Endothelial cell (in vitro differentiated cells): Measurements from ENCODE around the gene MALT1. TPM values are rescaled to one million over a fixed set of nuclear protein-coding genes. Genes with fewer than 3 reads are reported as not detected.
"Not testable (repeated sequence)": the region's sequence is repeated elsewhere in the genome, so short reads cannot be mapped to it uniquely, and the experiment has no call there.

Experiments
- DNase-seq: peaks from one replicate; pipeline ENCODE4 v3.0.0; 2021; ENCODE audit warnings: low spot score
- H3K27ac Mint-ChIP-seq: one replicate; pipeline ENCODE4 v1.8.0; 2021; ENCODE audit warnings: mixed read lengths, inconsistent platforms; ENCODE audit not compliant: unreplicated experiment
- H3K27me3 Mint-ChIP-seq: one replicate; pipeline ENCODE4 v1.8.0; 2021; ENCODE audit warnings: mild to moderate bottlenecking, moderate library complexity, mixed read lengths, inconsistent platforms; ENCODE audit not compliant: unreplicated experiment
- H3K36me3 Mint-ChIP-seq: one replicate; pipeline ENCODE4 v1.8.0; 2021; ENCODE audit warnings: mild to moderate bottlenecking, low read depth, mixed read lengths, inconsistent platforms; ENCODE audit not compliant: unreplicated experiment
- H3K4me1 Mint-ChIP-seq: one replicate; pipeline ENCODE4 v1.8.0; 2021; ENCODE audit warnings: mild to moderate bottlenecking, mixed read lengths, inconsistent platforms; ENCODE audit not compliant: unreplicated experiment
- H3K4me3 Mint-ChIP-seq: one replicate; pipeline ENCODE4 v1.8.0; 2021; ENCODE audit warnings: mild to moderate bottlenecking, mixed read lengths, inconsistent platforms; ENCODE audit not compliant: unreplicated experiment
- H3K9me3 Mint-ChIP-seq: one replicate; pipeline ENCODE4 v1.8.0; 2021; ENCODE audit warnings: mixed read lengths, inconsistent platforms; ENCODE audit not compliant: unreplicated experiment
- total RNA-seq: library from RNA; stranded (reverse); fragmentation: NEBNext Ultra II Directional; extraction: Animal tissue kit (Norgen Biotek cat#: 25700); gene quantifications from one replicate; pipeline ENCODE4 v1.2.1, GENCODE V29; 2021; ENCODE audit not compliant: unreplicated experiment
- TF ChIP-seq, protein P1 (sequence below): fragments of 200-600 bp; sonication (generic); IDR thresholded peaks from one replicate; pipeline ENCODE4 v1.5.0; 2021; ENCODE audit warnings: antibody characterized with exemption; ENCODE audit not compliant: unreplicated experiment

Gene MALT1
- total RNA-seq, 1 donor from 2014 or later: 17.3 TPM

GRCh38 chr18:58640891-58641610 lies 30.2 kb upstream of the MALT1 start:
- no peak overlapping the region for H3K27ac Mint-ChIP-seq
- H3K4me3 Mint-ChIP-seq: no peak overlapping the region
- no peaks in the 10 kb centered on the region for H3K9me3 Mint-ChIP-seq
- no peaks in the 10 kb centered on the region for H3K36me3 Mint-ChIP-seq
- H3K4me1 Mint-ChIP-seq: peaks cover 3% of the 10 kb centered on the region
- H3K27me3 Mint-ChIP-seq: no peaks in the 10 kb centered on the region
- TF ChIP-seq, protein P1, sequence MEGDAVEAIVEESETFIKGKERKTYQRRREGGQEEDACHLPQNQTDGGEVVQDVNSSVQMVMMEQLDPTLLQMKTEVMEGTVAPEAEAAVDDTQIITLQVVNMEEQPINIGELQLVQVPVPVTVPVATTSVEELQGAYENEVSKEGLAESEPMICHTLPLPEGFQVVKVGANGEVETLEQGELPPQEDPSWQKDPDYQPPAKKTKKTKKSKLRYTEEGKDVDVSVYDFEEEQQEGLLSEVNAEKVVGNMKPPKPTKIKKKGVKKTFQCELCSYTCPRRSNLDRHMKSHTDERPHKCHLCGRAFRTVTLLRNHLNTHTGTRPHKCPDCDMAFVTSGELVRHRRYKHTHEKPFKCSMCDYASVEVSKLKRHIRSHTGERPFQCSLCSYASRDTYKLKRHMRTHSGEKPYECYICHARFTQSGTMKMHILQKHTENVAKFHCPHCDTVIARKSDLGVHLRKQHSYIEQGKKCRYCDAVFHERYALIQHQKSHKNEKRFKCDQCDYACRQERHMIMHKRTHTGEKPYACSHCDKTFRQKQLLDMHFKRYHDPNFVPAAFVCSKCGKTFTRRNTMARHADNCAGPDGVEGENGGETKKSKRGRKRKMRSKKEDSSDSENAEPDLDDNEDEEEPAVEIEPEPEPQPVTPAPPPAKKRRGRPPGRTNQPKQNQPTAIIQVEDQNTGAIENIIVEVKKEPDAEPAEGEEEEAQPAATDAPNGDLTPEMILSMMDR: no peak
- DNase-seq: no peak

DNA sequence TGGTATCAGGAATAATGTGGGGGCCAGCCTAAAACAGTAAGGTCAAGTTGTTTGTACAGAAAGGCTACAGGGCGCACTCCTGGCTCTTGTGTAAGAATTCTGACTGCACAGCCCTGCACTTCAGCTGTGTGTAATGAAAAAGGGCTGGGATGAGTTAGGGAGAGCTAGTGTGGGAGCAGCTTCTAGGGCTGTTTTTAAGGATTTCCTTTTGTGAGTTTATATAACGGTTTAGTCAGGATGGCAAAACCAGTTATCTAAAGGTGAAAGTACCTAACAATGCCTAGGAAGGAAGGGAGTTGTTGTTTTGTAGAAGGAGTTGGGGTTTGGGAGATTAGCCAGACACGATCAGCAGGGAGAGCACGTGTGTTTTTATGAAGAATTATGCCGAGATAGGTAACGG lies 27.7 kb upstream of the MALT1 start:
- not testable (repeated sequence) for H3K27ac Mint-ChIP-seq, H3K4me1 Mint-ChIP-seq, H3K27me3 Mint-ChIP-seq, H3K4me3 Mint-ChIP-seq, DNase-seq, H3K9me3 Mint-ChIP-seq, H3K36me3 Mint-ChIP-seq

- no peak for DNase-seq
- TF ChIP-seq, protein P1: no peak
- Mint-ChIP-seq H3K27me3 (no peaks in the 10 kb centered on the region), H3K9me3 (no peaks in the 10 kb centered on the region), H3K36me3 (no peaks in the 10 kb centered on the region), H3K4me1 (no peaks in the 10 kb centered on the region), H3K27ac (no peak overlapping the region), H3K4me3 (no peak overlapping the region)
Measured at GRCh38 chr18:58645398-58645797, 25.9 kb upstream of the MALT1 start.

DNA sequence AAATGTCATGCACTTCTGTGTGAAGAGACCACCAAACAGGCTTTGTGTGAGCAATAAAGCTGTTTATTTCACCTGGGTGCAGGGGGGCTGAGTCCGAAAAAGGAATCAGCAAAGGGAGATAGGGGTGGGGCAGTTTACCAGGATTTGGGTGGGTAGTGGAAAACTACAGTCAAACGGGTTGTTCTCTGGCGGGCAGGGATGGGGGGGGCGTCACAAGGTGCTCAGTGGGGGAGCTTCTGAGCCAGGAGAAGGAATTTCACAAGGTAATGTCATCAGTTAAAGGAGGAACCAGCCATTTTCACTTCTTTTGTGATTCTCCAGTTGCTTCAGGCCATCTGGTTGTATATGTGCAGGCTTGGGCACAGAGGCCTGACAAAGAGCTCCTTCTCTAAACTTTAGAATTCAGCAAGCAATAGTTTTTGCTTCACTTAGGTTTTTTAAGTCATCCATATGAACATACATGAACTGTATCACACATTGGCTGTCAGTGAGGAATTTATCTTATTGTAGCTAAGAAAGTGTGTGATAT lies 24.9 kb upstream of the MALT1 start:
- no peaks in the 10 kb centered on the region for H3K9me3 Mint-ChIP-seq
- no peak overlapping the region for H3K4me3 Mint-ChIP-seq
- no peaks in the 10 kb centered on the region for H3K27me3 Mint-ChIP-seq
- H3K27ac Mint-ChIP-seq: no peak overlapping the region
- H3K36me3 Mint-ChIP-seq: no peaks in the 10 kb centered on the region
- TF ChIP-seq, protein P1: no peak
- DNase-seq: no peak
- H3K4me1 Mint-ChIP-seq: no peaks in the 10 kb centered on the region

DNA sequence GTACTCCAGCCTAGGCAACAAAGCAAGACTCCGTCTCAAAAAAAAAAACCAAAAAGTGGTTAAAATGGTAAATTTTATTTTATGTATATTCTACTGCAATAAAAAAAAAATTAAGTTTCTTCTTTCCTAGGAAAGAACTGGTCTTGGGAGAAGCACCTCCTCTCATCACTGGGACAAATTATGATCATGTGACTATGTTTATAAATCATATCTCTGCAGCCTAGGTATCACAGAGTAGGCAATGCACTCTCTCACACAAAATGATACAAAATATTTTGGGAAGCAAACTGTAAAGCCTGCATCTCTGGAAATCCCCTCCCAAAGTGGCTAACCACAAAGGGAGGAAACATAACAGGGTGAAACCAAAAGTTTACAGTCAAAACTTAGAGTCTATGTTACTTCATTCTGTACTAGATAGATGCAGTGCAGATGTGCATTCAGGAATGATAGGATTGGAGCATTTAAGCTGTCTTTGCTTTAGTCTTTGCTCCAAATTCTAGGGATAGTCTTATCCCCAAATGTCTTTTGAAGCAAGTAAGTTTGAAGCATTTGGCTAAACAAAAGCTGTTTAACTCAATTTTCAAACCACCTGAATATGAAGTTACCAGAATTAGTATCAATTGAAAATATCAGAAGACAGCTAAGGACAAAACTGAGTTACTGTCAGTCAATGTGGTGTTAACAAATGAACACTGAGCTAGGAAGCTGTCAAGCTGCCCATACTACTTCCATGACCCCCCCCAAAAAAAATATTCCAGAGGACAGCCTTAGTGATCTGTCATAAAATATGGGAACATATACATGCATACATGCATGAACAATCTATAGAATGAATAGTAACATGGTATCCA lies 21.1 kb upstream of the MALT1 start:
- H3K27ac Mint-ChIP-seq: no peak overlapping the region
- TF ChIP-seq, protein P1: no peak
- H3K4me3 Mint-ChIP-seq: no peak overlapping the region
- no peaks in the 10 kb centered on the region for H3K27me3 Mint-ChIP-seq
- H3K9me3 Mint-ChIP-seq: no peaks in the 10 kb centered on the region
- no peaks in the 10 kb centered on the region for H3K4me1 Mint-ChIP-seq
- no peaks in the 10 kb centered on the region for H3K36me3 Mint-ChIP-seq
- DNase-seq: no peak

DNA sequence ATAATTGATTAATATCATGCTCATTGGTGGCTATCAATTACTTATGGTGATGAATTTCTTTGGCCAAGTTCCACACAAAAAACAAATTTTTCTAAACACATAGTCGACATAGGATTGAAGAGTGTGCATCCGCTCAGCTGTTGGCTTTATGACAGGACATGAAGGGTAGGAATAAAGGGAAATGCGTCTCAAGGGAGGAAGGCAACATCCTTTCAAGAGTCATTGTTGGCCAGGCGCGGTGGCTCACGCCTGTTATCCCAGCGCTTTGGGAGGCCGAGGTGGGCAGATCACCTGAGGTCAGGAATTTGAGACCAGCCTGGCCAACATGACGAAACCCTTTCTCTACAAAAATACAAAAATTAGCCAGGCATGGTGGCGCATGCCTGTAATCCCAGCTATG lies 20.4 kb upstream of the MALT1 start:
- H3K27ac Mint-ChIP-seq, DNase-seq, H3K4me3 Mint-ChIP-seq, H3K27me3 Mint-ChIP-seq, H3K36me3 Mint-ChIP-seq, H3K9me3 Mint-ChIP-seq, H3K4me1 Mint-ChIP-seq: not testable (repeated sequence)

DNA sequence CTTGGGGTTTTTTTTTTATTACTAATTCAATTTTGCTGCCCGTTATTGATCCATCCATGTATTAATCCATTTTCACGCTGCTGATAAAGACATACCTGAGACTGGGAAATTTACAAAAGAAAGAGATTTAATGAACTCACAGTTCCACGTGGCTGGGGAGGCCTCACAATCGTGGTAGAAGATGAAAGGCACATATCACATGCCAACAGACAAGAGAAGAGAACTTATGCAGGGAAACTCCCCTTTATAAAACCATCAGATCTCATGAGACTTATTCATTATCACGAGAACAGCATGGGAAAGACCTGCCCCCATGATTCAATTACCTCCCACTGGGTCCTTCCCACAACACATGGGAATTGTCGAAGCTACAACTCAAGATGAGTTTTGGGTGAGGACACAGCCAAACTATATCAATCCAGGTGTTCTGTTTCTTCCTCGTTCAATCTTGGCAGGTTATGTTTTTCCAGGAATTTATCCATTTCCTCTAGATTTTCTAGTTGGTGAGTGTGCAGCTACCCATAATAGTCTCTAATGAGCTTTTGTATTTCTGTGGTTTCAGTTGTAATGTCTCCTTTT lies 18.0 kb upstream of the MALT1 start:
- H3K4me1 Mint-ChIP-seq, H3K9me3 Mint-ChIP-seq, H3K27me3 Mint-ChIP-seq, H3K27ac Mint-ChIP-seq, H3K4me3 Mint-ChIP-seq, DNase-seq, H3K36me3 Mint-ChIP-seq: not testable (repeated sequence)
